B cell (primary cell): Measurements from ENCODE around the gene ZDHHC22. TPM values are rescaled to one million over a fixed set of nuclear protein-coding genes. Genes with fewer than 3 reads are reported as not detected.

Source experiments
- ATAC-seq: fragments of 200-7000 bp; cut with Tn5 transposase; one replicate; pipeline ENCODE4 v1.10.0; 2021; ENCODE audit warnings: low read depth, mild to moderate bottlenecking, moderate number of reproducible peaks, moderate library complexity
- CTCF ChIA-PET: fragments of 350-600 bp; sonication (Branson Sonifier 250); formaldehyde crosslinking; loops from one replicate; lab custom pipeline; 2021; ENCODE audit warnings: antibody characterized with exemption, inconsistent platforms; lab: Charles Lee
- POLR2A ChIA-PET: fragments of 350-600 bp; sonication (Branson Sonifier 250); formaldehyde crosslinking; loops from one replicate; lab custom pipeline; 2021; ENCODE audit warnings: antibody characterized with exemption; lab: Charles Lee
- DNase-seq: peaks from one replicate; pipeline ENCODE4 v3.0.0; 2013
- H2AFZ ChIP-seq: 2 replicates; pipeline ENCODE4 v1.6.1; 2012; ENCODE audit warnings: mild to moderate bottlenecking, low read depth, low read length; ENCODE audit not compliant: insufficient read depth, poor library complexity, severe bottlenecking
- H3K27ac ChIP-seq, 2 donors: 1 replicate in 1 of 2; 2 replicates in 1 of 2; pipeline ENCODE4 v1.5.1; 2012 to 2013; ENCODE audit warnings: low read length in 2 of 2, mild to moderate bottlenecking in 2 of 2, moderate library complexity in 1 of 2
- H3K27me3 ChIP-seq, 4 experiments: fragments of 200-600 bp in 1 of 4; sonication (generic) in 1 of 4; replicated peaks in 1 of 4; 1 replicate in 2 of 4; 2 replicates in 2 of 4; pipeline versions ENCODE4 v1.6.1 to v1.7.0; 2013 to 2016; ENCODE audit warnings: low read length in 3 of 4, mild to moderate bottlenecking in 2 of 4, mixed read lengths in 1 of 4, moderate library complexity in 1 of 4; ENCODE audit not compliant: insufficient read depth in 4 of 4, control insufficient read depth in 3 of 4; ENCODE audit errors: control extremely low read depth in 1 of 4
- H3K36me3 ChIP-seq, 2 experiments: replicated peaks in 1 of 2; 1 replicate in 1 of 2; 2 replicates in 1 of 2; pipeline versions ENCODE4 v1.6.1 to v1.7.1; 2013; ENCODE audit warnings: low read length in 1 of 2; ENCODE audit not compliant: insufficient read depth in 2 of 2, control insufficient read depth in 1 of 2; ENCODE audit errors: control extremely low read depth in 1 of 2, extremely low read depth in 1 of 2
- H3K4me1 ChIP-seq, 2 donors: fragments of 200-600 bp in 1 of 2; sonication (generic) in 1 of 2; 1 replicate in 1 of 2; 2 replicates in 1 of 2; pipeline versions ENCODE4 v1.5.1 to v1.6.1; 2013 to 2017; ENCODE audit warnings: low read length in 2 of 2; ENCODE audit not compliant: control insufficient read depth in 2 of 2, insufficient read depth in 2 of 2
- H3K4me2 ChIP-seq: replicated peaks from 2 replicates; pipeline ENCODE3; 2012; ENCODE audit warnings: mild to moderate bottlenecking, low read depth, low read length; ENCODE audit not compliant: poor library complexity, severe bottlenecking
- H3K4me3 ChIP-seq, 5 experiments: fragments of 200-600 bp in 1 of 5; sonication (generic) in 1 of 5; 1 replicate in 3 of 5; 2 replicates in 2 of 5; pipeline versions ENCODE4 v1.5.1 to v1.7.0; 2011 to 2016; ENCODE audit warnings: low read length in 4 of 5, mild to moderate bottlenecking in 4 of 5, low read depth in 2 of 5, control low read depth in 1 of 5, moderate library complexity in 1 of 5; ENCODE audit not compliant: insufficient read depth in 1 of 5; ENCODE audit errors: control extremely low read depth in 1 of 5, extremely low read depth in 1 of 5
- H3K79me2 ChIP-seq: fragments of 200-600 bp; sonication (generic); one replicate; pipeline ENCODE4 v1.6.0; 2016; ENCODE audit warnings: low read length; ENCODE audit not compliant: control insufficient read depth, insufficient read depth
- H3K9ac ChIP-seq: fragments of 200-600 bp; sonication (generic); 2 replicates; pipeline ENCODE4 v1.6.1; 2017; ENCODE audit warnings: mild to moderate bottlenecking, low read length, moderate library complexity
- H3K9me3 ChIP-seq, 3 donors: one replicate each; pipeline versions ENCODE4 v1.6.1 to v1.7.1; 2013; ENCODE audit warnings: low read length in 2 of 3; ENCODE audit not compliant: control insufficient read depth in 2 of 3, insufficient read depth in 1 of 3; ENCODE audit errors: control extremely low read depth in 1 of 3
- H4K20me1 ChIP-seq: 2 replicates; pipeline ENCODE4 v1.6.0; 2012; ENCODE audit warnings: mild to moderate bottlenecking, low read length; ENCODE audit not compliant: insufficient read depth, control insufficient read depth, poor library complexity, severe bottlenecking
- H3K27ac Mint-ChIP-seq: one replicate; pipeline ENCODE4 v1.8.0; 2021; ENCODE audit warnings: mixed read lengths
- H3K27me3 Mint-ChIP-seq: one replicate; pipeline ENCODE4 v1.8.0; 2021; ENCODE audit warnings: mixed read lengths
- H3K4me1 Mint-ChIP-seq: one replicate; pipeline ENCODE4 v1.8.0; 2021; ENCODE audit warnings: mixed read lengths
- H3K4me3 Mint-ChIP-seq: one replicate; pipeline ENCODE4 v1.8.0; 2021; ENCODE audit warnings: mixed read lengths
- H3K9me3 Mint-ChIP-seq: one replicate; pipeline ENCODE4 v1.8.0; 2022; ENCODE audit warnings: mixed read lengths; ENCODE audit not compliant: insufficient read depth
- EZH2 ChIP-seq: IDR thresholded peaks from 2 replicates; pipeline ENCODE4 v1.6.1; 2012; ENCODE audit warnings: borderline replicate concordance, low read depth, mild to moderate bottlenecking, moderate library complexity, low read length; ENCODE audit not compliant: insufficient read depth, poor library complexity, severe bottlenecking
- WGBS: methylation state at CpG from one replicate; pipeline ENCODE4 v1.1.5; 2013; ENCODE audit warnings: missing lambda C conversion rate; ENCODE audit not compliant: insufficient coverage; 5-methylcytosine and 5-hydroxymethylcytosine counted together
- intact Hi-C: fragments of 100-400 bp; cut with micrococcal nuclease; formaldehyde crosslinking; loops from one replicate; pipeline ENCODE4 v1.10.0; 2022
- polyA plus RNA-seq: library from polyadenylated mRNA; depleted of rRNA; stranded (reverse); fragments of >200 nt; gene quantifications from 2 replicates; pipeline ENCODE4 v1.2.3, GENCODE V29; 2012
- total RNA-seq, 2 donors: library from RNA; stranded (reverse); fragments of 120-200 nt in 1 of 2; gene quantifications; 1 replicate in 1 of 2; 2 replicates in 1 of 2; pipeline versions ENCODE4 v1.2.3 to v1.2.4, GENCODE V29; 2013 to 2022
- TF ChIP-seq, protein P1 (sequence below): fragments of 200-600 bp; IDR thresholded peaks from one replicate; pipeline ENCODE4 v1.8.0; 2022; ENCODE audit warnings: antibody characterized with exemption, mild to moderate bottlenecking

The ZDHHC22 gene
- total and polyA plus RNA-seq, 2 donors (not counting 1 experiment from before 2014, with no cell fraction given) = not detected

DNA sequence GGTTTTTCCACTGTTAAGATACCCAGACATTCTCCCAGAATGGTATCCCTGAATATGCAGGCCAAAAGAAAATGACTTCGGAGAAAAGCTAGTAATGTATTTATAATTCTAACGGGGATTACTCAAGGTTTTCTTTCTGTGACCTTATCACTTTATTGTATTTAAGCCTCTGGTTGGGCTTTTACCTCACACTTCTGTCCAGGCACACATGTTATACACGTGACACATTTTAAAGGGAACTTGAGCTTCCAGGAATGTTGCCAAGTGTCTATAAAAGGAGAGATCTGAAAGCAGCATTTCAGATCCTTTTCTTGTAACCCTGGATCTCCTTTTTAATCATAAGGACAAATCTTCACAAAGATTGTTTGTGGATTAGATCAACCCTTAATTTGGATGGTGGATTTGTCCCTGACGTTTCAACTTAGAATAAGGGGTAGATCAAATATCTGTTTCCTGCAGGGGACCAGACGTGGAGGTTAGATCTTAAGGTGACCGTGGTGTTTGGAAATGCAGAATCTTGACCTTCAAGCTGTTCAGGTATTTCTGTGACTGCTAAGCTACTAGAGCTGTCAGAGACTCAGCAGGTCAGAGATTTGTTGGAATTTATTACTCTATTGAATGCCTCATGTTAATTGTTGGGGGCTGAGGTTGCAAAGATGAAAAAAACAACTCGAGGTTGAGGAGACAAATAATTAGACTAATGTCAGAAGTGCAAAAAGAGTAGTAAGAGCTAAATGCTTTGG, 42.0 kb downstream of the ZDHHC22 start:
- Mint-ChIP-seq H3K27ac (peak overlapping the region; percentile 96), H3K4me1 (peaks cover 76% of the 10 kb centered on the region), H3K4me3 (peak overlapping the region; percentile 86), H3K27me3 (no peaks in the 10 kb centered on the region), H3K9me3 (no peaks in the 10 kb centered on the region)
- peaks cover 45 to 51% of the 10 kb centered on the region in 2 donors for H3K4me1 ChIP-seq
- peaks cover 77% of the 10 kb centered on the region for H3K79me2 ChIP-seq
- 68% methylated on average over 3 of the region's 7 CpGs for WGBS
- no peak overlapping the region for H2AFZ ChIP-seq
- ChIA-PET POLR2A (interaction anchor here (0.7 to 6.2 kb wide), 4 partner anchors 16 to 78 kb away, joined by 3 to 110 read pairs (median 4); no protein-coding TSS in a partner anchor), CTCF (interaction anchor here (0.7 to 30.2 kb wide), 7 partner anchors 9 to 501 kb away, joined by 3 to 757 read pairs (median 11); no protein-coding TSS in a partner anchor)
- peak overlapping the region; percentile 98 for H3K9ac ChIP-seq
- no peaks in the 10 kb centered on the region for H4K20me1 ChIP-seq
- H3K4me2 ChIP-seq = peak overlapping the region; percentile 95
- H3K36me3 ChIP-seq = no peaks in the 10 kb centered on the region
- no peak for ATAC-seq
- TF ChIP-seq, protein P1, sequence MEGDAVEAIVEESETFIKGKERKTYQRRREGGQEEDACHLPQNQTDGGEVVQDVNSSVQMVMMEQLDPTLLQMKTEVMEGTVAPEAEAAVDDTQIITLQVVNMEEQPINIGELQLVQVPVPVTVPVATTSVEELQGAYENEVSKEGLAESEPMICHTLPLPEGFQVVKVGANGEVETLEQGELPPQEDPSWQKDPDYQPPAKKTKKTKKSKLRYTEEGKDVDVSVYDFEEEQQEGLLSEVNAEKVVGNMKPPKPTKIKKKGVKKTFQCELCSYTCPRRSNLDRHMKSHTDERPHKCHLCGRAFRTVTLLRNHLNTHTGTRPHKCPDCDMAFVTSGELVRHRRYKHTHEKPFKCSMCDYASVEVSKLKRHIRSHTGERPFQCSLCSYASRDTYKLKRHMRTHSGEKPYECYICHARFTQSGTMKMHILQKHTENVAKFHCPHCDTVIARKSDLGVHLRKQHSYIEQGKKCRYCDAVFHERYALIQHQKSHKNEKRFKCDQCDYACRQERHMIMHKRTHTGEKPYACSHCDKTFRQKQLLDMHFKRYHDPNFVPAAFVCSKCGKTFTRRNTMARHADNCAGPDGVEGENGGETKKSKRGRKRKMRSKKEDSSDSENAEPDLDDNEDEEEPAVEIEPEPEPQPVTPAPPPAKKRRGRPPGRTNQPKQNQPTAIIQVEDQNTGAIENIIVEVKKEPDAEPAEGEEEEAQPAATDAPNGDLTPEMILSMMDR = no peak
- TF ChIP-seq EZH2 = no peak
- no peak for DNase-seq
- no peaks in the 10 kb centered on the region for H3K27me3 ChIP-seq
- no peak overlapping the region for H3K27ac ChIP-seq
- H3K4me3 ChIP-seq = peak overlapping the region in 1 of 5 experiments; percentile 91
- intact Hi-C loops = loop anchor here (2.0 to 5.0 kb wide), 5 partner anchors 143 to 1112 kb away; partner anchors contain the start of genes GPATCH2L, IFT43, SNW1 and SPTLC2
- H3K9me3 ChIP-seq = no peaks in the 10 kb centered on the region
